Adipose tissue (tissue), 3 donors: Measurements from ENCODE around the gene AMBRA1. TPM values are rescaled to one million over a fixed set of nuclear protein-coding genes. Genes with fewer than 3 reads are reported as not detected.

Experiments used
- H3K27ac ChIP-seq: one replicate; pipeline ENCODE4 v1.5.1; 2013; ENCODE audit warnings: low read depth, low read length
- WGBS, 3 donors: extraction: QIAGEN DNeasy Blood & Tissue Kit; methylation state at CpG; one replicate each; pipeline ENCODE4 v1.1.7; 2013; 5-methylcytosine and 5-hydroxymethylcytosine counted together
- polyA plus RNA-seq, 3 donors: library from polyadenylated mRNA; stranded (reverse); fragments of 200-250 nt; gene quantifications; one replicate each; pipeline ENCODE4 v1.2.3, GENCODE V29; 2013
- donor health status: healthy with polysubstance abuse.
- donor health status: Bipolar disorder and iron deficiency.
- donor health status: healthy.

The AMBRA1 gene
- polyA plus RNA-seq, 3 donors, result 7.6 to 10.7 (median 9.9) TPM

DNA sequence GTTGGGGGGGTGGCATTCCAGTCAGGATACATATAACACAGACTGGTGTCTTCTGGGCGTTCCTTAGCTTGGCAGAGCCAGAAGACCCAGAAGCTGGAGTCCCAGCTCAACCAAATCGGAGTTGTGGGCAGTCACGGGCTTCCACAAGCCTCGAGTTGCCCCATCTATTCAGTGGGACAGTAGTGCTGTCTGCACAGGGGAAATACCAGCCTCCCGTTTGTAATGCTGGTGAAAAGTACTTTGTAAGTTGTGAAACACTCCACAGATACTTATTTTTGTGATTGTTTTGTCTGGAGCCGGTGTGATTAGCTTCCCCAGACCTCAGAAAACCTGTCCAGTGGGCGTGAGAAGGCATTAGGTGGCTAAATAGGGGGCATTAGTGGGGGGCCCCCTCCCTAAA is 232.9 kb downstream of the AMBRA1 start:
- peak overlapping the region; percentile 6 for H3K27ac ChIP-seq
- WGBS, 3 donors, result 40 to 62% (median 40%) methylated on average over 7 of the region's 7 CpGs

DNA sequence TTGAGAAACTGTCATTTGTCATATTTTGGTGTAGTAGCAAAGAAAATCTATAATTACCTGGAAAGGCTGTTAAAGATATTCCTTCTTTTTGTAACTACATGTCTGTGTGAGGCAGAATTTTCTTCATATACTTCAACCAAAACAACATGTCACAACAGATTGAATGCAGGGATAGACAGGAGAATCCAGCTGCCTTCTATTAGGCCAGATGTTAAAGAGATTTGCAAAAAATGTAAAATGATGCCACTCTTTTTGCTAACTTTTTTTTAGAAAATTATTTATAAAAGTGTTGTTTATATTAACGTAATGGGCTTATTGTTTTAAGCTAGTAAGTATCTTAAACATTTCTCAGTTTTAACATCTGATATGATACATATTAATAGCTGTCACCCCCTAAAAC is 233.9 kb downstream of the AMBRA1 start:
- no peak overlapping the region for H3K27ac ChIP-seq
- 71 to 79% (median 78%) methylated on average over 1 of the region's 1 CpG for WGBS, 3 donors

DNA sequence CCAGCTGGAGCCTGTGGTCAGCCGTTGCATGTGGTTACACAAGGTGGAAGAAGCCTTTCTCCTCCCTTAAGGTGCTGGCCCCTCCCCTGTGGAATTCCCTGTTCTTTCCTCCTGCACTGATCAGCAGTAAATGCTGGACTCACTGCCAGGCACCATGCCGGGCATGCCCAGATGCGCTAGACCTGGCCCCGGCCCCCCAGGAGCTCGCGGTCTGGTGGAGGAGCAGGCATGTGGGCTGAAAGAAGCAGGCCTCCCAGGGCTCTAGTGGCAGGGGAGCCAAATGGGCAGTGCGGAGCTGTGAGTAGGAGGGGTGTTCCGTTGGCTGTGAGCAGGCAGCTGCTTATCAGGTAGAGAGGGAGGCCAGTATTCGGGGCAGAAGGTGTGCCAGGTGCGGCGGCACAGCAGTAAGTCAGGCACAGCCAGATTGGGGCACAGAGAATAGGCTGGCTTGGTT is 236.3 kb downstream of the AMBRA1 start:
- no peak overlapping the region for H3K27ac ChIP-seq
- 28 to 67% (median 66%) methylated on average over 11 of the region's 11 CpGs for WGBS, 3 donors

DNA sequence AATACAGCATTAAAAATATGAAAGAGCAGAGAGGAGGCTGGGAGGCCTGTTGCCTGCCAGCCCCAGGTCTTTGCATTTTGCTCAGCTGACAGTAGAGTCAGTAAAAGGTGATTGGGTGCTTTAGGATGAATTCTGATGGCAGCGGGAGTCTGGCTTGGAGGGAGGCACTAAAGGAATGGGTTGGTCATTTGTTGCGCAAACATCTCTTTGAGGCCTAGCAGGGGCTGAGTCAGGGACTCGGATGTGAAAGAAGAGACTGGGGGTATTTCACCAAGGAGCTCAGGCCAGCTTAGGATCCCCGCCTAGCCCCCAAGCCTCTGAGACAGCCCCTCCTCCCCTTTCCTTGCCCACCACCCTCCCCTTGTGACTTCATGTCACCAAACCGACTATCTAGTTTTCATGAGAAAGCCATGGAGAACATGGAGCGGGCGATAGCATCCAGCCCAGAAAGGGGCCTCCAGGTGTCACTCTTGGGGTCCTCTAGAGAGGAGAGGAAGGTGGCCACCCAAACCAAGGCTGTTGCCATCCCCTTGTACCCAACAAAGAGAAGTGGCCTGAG is 236.8 kb downstream of the AMBRA1 start:
- 60 to 81% (median 71%) methylated on average over 7 of the region's 7 CpGs for WGBS, 3 donors
- no peak overlapping the region for H3K27ac ChIP-seq

DNA sequence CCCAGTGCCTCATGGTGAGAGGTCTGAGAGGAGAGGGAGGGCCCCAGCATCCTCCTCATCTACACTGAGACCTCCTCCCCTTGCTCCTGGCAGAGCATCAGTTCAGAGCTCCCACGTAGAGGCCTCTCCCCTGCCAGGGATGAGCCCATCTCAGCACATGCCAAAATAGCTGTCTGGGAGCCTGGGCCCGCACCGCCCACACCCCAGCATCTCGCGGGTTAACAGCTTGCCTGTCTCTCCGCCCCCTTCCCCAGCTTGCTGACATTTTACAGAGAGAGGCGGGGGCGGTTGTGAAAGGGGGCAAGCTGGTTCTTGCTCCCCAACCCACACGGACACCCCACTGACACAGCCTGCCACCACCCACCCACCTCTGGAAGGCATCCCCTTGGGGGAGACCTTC is 240.1 kb downstream of the AMBRA1 start:
- H3K27ac ChIP-seq, result no peak overlapping the region

DNA sequence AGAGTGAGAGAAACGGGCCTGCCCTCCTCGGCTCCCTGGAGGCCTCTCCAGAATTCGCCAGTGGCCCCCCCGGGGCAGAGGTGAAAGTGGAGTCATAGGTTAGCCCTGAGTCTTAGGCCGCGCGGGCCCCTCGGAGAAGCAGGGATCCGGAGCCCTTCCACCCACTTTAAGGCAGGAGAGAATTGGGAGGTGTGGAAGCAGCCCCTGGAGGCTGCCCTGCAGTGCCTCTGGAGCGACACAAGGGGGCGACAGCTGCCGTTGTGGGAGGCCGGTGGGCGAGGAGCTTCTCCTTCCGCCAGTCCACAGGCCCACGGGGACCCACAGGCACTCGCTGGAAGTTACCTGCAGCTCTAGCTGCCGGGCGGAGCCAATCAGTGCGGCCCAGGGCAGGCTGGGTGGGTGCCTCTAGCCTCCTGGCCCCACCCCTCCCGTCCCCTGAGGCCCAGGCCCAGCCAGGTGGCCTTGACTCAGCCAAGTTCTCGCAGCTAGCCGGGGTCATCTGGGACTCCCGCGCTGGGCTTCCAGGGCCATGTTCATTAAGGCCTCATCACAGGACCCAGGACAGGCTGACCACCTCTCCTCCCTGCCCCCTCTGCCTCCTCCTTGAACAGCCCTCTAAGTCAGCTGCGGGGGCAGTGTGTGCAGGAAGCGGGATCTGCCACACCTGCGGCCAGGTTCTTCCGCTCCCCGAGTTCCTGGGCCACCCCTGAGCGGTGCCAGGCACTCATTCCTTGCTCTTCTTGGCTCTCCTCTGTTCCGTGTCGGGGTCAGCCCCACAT is 241.6 kb downstream of the AMBRA1 start:
- no peak overlapping the region for H3K27ac ChIP-seq
- WGBS, 3 donors, result 26 to 61% (median 58%) methylated on average over 27 to 33 of the region's 33 CpGs

More for the DNA sequence above, 240.1 kb downstream of the AMBRA1 start:
- WGBS, 3 donors, result 45 to 55% (median 50%) methylated on average over 9 of the region's 9 CpGs

DNA sequence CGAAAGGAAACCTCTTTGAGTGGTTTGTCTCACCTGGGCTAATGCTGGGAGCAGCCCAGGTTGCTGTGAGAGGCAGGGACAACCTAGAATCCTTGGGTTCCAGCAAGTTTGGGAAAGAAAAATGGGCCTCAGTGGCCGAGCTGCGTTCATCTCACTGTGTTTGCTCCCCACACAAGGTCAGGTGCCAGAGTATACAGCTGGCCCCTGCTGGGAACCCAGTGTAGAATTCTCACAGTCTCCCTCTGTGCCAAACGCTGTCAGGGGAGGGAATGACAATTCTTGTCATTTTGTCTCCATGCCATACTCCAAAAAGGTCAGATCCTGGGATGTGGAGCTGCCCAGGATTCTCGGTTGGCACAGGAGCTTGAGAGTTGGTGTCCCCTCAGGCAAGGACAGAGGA is 242.2 kb downstream of the AMBRA1 start:
- H3K27ac ChIP-seq, result no peak overlapping the region
- 30 to 81% (median 69%) methylated on average over 5 of the region's 5 CpGs for WGBS, 3 donors

DNA sequence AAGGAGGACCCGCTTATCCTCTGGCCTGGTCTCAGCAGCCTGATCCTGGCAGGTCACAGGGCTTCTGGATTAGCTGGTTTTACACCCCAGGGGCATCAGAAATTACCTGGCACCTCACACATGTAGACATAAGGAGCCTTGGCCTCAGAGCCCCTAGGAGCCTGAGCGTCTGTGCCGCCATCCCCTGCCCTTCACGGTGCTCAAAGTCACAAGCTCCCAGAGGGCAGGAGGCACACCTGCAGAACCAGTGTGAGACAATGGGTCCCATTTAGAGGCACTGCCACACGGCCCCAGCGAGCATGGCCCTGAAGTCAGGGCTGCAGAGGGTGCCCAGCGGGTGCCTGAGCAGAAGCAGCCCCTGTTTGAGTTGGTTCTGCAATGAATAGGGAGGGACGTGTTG is 242.7 kb downstream of the AMBRA1 start:
- no peak overlapping the region for H3K27ac ChIP-seq
- WGBS, 3 donors, result 37 to 89% (median 88%) methylated on average over 8 of the region's 8 CpGs

DNA sequence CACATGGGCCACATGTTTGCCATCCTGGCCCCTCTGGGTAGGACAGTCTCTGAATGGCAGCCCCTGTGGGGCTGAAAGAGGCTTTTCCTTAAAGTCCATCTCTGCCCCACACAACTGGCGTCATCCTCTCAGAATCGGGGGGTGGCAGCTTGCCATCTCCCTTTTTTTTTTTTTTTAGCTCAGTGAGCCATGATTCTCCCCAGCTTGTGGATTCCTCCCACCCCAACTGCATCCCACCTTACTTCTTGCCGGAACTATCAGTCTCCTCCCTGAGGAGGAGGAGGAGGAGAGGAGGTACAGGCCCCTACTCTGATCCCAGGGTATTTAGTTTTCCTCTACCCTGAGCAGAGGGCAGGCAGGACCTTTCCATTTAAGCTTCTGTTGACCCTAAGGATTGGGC is 243.1 kb downstream of the AMBRA1 start:
- 41 to 58% (median 55%) methylated on average over 3 of the region's 3 CpGs for WGBS, 3 donors
- H3K27ac ChIP-seq, result no peak overlapping the region

DNA sequence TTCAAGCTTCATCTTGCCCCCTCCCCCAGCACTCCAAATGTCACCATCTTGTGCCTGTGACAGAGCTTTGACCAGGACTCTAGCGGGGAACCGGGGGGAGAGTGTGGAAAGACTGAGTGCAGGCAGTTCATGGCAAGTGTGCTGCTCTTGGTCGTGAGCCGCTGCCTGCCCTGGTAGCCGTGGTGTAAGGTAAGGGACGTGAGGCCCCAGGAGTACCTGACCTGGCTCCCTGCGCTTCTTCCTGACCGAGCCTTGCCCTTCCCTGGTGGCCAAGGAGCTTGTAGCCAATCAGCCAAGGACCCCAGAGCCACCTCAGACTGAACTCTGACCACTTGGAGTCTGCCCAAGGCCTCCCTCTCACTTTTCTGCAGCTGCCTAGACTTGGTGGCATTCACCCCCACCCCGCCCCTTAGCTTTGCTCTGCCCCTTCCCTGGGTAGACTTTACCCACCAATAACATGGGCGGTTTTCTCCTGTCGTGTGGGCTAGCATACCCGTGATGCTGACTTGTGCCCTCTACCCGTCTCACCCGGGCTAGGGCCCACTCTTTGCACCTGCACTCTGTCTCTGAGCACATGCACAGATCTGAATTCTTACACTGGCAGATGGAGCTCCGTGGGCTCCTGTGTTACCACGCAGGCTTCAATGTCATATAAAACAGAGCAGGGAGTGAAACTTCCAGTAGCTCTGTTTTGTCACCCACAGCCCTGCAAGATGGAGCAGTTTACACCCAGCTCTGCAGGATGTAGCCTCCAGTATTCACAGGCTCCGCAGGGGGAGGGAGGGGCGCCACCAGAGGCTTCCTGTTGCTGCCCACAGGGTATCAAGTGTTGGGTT is 245.0 kb downstream of the AMBRA1 start:
- 33 to 44% (median 43%) methylated on average over 18 of the region's 18 CpGs for WGBS, 3 donors
- H3K27ac ChIP-seq, result no peak overlapping the region

DNA sequence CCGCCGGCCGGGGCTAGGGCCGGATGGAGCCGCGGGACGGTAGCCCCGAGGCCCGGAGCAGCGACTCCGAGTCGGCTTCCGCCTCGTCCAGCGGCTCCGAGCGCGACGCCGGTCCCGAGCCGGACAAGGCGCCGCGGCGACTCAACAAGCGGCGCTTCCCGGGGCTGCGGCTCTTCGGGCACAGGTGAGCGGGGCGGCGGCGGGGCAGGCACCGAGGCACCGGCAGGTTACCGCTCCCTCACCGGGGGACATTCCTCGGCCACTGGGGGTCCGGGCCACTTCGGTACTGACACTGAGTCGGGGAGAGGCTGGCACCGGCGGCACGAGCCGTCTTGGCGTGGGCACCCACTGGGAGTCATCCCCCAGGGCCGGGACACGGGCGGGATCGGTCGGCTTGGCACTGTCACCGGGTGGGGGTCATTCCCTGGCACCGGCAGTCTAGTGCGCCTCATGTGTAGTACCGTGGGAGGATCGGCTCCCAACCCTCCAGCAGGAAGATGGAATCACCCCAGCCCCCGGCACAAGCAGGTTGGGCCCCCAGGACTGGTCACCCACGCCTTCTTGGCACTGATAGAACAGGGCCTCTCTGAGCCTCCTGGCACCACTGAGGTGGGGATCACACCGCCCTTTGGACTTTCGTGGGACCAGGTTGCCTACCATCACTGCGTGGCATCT is 246.0 kb downstream of the AMBRA1 start:
- 1 to 26% (median 18%) methylated on average over 33 to 63 of the region's 63 CpGs for WGBS, 3 donors

DNA sequence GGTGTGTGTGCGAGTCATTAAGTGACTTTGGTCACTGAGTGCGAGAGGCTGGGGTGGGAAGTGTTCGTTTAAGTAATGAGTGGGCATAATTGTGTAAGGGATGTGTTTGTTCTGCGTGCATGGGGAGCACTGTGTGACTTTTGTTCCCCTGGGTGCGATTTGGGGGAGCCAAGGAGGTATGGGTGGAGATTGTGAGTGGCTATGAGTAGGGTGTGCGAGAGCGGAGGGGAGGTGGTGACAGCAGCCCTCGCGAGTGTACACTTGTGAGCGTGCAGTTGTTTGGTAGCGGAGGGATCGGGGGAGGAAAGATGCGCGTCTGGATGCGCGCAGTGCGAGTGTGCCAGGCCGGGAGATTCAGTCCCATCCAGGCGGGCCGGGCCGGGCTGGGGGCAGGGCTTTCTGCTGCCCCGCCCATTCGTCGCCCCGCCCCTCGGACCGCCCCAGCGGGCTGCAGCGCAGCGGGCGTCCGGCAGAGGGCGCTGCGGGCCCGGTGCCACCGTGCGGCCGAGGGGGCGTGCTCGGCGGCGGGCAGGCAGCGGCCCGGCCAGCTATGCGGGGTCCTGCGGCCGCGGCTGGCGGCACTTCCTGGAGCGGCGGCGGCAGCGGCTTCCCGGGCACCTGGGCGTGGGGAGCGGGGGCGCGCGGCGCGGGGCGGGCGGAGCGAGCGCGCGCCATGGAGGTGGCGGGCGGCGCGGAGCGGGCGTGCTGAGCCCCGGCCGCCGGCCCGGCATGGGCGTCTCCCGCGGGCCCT is 246.8 kb downstream of the AMBRA1 start, which contains the start of gene DGKZ:
Gene DGKZ (plus strand): TSS at position 578 of the 751 bp plus-strand sequence. CDS start 197 bp downstream, outside the sequence.
- WGBS, 3 donors, result 7 to 12% (median 7%) methylated on average over 39 to 80 of the region's 80 CpGs
- H3K27ac ChIP-seq, result no peak within 1 kb of the TSS

More for the DNA sequence above, 246.0 kb downstream of the AMBRA1 start:
- H3K27ac ChIP-seq, result no peak overlapping the region

Other genes starting within 250 kb of the AMBRA1 start
- gene DGKZ, start 246.6 kb downstream of the AMBRA1 start, polyA plus RNA-seq, result 10 to 100 TPM; 33.4 to 50.0 (median 46.5) TPM
- gene MDK, start 212.4 kb downstream of the AMBRA1 start, polyA plus RNA-seq, result 10 to 100 TPM; 12.8 to 18.6 (median 17.7) TPM
- gene CHRM4, start 202.2 kb downstream of the AMBRA1 start, polyA plus RNA-seq, result under 1 TPM in 2 of 3 donors, not detected in 1; 0.08 to 0.09 TPM
- 1 to 10 TPM; 1.7 to 3.1 (median 2.5) TPM for gene HARBI1, start 23.2 kb upstream of the AMBRA1 start, polyA plus RNA-seq
- 10 to 100 TPM; 28.9 to 63.3 (median 36.4) TPM for gene ATG13, start 23.5 kb upstream of the AMBRA1 start, polyA plus RNA-seq
- gene ARHGAP1, start 106.6 kb upstream of the AMBRA1 start, polyA plus RNA-seq, result 10 to 100 TPM; 20.4 to 57.6 (median 47.7) TPM
- 1 to 10 TPM; 4.0 to 8.0 (median 4.4) TPM for gene ZNF408, start 107.0 kb upstream of the AMBRA1 start, polyA plus RNA-seq
- gene F2, start 125.2 kb upstream of the AMBRA1 start, polyA plus RNA-seq, result not detected